Measurements from ENCODE around the gene B4GALT1.

B4GALT1 gene

DNA sequence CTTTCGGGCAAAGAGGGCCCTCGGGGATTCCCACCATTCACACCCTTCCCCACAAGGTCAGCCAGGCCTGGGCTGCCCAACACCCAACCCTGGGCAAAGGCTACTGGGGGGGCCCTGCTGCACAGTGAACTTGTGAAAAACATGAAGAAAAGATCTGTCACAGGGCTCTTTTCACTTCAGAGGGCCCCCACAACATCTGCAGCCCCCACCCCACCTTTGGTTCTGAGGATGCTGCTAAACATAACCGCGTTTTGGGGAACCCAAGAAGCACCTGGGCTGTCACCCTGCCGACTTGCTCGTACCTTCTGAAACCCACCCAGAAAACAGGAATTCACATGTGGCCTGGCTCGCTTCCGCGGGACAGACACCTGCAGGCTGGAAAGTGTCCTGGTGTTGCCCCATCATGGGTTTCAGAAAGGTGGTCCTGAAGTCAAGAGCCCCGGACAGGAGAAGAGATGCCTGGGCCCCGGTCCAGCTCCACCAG lies 29.3 kb downstream of the B4GALT1 start:
- no peak for DNase-seq

DNA sequence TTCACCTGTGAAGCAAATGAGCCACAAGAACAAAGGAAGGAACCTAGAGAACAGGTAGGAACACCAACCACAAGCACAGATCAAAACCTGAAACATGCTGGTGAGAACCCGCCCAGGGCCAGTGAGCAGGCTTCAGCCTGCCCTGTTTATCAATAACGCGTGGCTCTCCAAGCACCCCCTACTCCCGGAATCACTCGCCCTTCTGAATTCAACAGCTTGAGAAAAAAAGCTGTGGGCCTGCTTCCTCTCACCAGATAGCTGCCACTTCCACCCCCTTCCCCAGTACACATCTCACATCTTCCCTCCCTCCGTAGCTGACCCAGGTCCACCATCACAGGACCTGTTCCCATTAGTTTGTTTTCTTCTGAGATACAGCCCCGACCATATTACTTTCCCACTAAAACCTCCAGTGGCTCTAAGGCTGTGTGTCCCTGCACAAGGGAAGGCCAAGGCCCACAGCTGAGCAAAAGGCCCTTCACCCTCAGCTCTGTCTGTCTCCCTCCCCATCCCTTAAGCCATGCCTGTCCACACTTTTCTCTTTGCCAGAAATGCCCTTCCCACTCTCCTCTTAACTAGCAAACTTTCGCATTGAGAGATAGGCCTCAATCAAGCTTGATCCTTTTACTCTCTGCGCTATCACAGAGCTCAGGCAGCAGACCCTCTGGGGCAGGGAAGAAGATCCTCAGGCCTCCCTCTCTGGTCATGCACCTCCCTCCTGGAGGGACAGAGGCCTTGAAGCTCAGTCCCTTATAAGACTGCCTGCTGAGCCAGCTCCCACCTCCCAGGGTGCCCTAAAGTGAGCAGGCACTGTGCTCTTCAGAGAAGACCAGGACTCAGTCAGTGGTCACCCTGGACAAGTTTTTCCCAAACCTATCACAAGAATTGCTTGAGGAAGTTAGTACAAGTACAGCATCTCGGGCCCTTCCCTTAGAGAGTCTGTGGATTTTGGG lies 30.1 kb downstream of the B4GALT1 start:
- no peak for DNase-seq

DNA sequence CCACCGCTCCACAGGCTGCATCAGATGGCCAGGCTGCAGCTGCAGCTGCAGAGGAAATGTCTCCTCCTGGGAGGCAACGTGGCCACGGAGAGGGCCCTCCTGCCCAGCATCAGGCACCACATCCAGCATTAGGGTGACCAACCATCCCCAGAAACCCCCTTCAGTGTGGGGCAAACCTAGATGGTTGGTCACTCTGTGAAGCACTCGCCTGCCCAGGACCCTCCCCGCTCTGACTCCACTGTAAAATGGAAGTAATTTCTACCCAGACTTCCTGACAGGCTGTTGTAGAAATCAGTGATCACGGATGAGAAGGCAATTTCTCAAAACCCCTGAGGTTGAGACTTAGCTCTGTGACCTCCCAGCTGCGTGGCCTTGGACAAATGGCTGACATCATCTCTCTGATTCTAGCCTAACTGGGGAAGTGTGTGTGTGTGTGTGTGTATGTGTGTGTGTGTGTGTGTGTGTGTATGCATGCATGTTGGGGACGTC lies 31.6 kb downstream of the B4GALT1 start:
- no peak for DNase-seq

DNA sequence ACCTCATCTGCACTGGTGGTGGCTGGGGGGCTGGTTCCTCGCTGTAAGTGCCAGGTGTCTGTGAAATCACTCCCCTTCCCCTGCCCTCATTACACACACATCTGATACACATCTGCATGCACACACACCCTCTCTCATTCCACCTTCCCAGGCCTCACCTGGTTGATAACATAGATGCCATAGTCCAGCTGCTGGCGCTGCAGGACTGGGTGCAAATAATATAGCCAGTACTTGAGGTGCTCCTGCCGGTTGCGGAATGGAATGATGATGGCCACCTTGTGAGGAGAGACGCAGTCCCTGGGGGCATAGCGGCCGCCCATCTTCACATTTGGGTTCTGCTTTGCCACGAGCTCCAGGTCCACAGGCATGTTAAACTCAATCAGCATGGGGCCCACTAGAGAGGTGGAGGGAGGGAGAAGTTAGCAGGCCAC lies 32.1 kb downstream of the B4GALT1 start:
- no peak for DNase-seq

DNA sequence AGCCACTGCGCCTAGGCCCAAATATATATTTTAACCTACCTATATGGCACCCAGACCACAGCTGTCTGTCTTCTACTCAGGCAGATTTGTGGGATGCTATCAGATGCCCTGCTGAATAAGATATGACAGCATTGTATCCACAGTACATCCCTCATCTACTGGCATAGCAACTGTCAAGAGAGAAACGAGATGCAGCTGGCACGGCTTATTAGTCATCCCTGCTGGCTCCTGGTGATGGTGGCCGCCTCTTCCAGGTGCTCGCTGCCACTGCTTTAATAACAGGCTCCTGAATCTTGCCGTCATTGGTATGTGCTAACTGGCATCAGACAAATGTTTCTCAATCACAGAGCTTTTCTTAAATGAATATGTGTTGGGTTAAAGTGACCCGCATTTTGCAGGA lies 34.0 kb downstream of the B4GALT1 start:
- DNase-seq: no peak

DNA sequence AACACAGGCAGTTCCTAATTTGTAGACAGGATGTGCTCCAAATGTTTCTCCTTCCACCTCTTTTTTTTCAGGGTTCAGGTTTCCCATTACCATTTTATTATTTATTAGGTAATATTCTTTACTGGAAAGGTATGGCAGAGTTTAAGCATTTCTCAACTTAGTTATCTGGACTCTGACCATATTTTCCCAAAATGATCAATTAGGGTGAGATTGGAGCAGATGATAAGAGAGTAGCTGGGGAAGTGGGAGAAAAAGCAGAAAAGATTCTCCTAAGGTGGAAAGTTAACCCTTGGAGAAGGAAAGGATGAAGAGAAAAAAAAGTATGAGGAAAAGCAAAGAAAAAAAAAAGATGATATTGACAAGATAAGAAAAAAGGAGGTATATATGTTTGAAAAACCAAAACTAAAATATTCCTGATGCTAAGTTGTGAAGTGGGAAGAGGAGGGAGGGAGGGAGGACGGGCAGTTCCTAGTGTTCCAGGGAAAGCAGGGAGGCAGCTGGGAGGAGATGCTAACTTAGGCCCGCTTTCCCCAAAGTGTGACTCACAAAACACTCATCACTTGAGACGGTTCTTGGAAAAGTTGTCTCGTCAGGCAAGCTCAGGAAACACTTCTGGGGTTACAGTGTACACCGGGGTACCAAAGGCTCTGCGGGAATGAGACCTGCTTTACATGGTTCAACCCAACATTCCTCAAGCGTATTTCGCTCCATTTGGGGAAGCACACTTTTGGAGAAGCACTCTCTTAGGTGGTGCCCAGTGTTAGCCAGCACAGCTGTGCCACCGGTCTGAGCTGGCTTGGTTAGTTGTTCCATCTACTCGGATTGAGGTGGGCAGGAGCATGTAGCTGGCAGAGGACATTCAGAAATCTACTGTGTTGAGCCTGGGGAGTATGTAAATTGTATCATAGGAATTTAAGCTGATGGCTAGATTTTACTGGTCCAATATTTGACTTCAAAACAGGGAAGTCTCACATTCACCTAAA lies 35.1 kb downstream of the B4GALT1 start:
- no peak for DNase-seq

DNA sequence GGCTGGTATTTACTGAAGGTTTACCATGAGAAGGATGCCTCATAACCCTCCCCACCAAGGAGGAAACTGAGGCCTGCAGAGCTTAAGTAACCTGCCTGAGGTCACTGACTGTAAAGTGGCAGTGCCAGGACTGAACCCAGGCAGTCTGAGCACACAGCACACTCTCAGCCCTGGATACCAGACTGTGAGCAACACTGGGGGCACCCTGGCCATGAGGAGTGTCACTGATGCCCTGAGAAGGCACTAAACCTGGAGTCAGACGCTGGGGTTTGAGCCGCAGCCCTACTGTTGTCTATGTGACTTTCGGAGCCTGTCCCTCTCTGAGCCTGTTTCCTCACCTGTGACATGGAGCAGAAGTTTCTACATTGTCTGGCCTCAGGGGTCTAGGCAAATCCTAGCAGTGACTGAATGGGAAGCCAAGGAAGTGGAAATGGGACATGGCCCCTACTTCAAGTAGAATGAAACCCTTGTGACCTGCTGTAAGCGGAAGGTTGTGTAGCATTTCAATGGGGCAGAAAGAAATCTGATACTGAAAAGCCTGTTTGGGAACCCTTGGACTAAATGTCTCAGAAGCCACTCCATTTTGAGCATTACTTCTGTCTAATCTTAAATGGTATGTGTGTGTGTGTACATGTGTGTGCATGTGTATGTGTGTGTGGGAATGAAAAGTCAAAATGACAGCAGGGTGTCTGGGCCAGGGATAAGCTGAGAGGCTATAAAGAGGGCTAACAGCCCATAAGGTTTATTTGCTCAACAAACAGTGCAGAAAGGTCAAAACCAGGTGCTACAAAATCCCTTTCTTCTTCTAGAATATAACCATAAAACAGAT lies 36.0 kb downstream of the B4GALT1 start:
- no peak for DNase-seq

DNA sequence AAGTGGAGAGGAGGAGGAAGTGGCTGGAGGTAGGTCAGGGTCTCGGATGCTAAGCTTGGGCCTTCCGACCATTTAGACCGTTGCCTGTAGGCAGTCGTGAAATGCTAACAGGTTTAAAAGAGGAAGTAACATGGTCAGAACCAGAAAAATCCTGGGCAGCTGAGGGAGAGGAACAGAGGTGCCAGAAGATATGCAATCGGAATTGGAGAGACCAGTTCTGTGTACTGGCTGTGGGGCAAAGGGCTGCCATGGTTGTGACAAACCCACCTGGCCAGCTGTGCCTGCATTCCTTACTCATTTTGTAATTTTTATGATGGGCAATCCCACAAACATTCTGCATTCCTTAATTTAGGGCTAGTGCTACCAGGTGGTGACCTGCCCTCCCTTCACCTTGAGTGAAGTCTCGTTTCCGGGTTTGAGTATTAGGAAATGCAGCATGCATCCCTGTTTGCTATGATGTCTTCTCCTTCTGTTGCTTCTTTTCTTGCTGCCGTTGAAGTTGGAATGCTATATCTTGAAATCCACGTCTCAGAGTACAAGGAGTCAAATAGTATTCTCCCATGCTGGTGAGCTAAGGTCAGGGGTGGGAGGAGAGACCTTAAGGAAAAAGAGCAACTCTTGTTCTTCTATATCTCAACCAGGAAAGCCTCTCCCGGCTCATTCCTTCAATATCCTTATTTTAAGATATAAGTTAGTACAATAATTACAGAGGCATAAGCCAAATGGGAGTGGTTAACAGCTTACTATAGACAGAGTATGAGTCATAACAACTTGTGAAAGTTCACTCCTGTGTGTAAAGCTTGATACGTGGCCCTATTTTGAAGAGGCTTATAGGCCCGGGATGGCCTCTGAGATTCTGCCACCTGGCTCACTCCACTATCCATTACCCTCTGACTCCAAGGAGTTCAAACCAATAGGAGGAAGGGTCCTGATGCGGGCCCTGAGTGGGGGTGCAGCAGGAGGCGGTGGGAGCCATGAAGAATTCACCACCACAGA lies 37.0 kb downstream of the B4GALT1 start:
- no peak for DNase-seq

DNA sequence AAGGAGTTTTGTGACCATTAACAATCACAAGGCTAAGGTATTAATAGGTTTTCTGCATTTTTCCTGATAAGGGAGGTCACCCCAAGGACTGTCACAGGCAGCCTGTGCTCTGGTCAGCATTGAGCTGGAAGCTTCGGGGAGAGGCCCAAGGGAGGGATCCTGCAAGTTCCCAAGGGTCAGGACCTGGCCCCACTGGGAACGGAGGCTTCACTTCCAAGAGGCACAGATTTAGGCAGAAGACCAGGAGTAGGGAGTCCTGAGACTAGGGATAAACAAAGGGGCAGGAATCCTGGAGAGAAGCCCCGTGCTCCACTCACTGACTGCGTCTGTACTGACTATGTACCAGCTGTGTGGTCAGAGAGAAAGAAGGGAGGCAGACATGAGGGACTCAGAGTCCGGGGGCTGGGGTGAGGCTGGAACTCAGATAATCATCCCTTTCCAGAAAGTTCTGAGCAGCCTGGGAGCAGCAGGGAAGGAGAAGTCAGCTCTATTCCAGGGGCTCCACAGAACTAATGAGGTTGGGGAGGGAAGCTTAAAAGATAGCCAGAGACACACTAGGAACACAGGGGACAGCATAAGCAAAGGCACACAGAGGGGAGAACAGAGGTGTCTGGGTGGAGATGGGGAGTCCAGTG lies 37.8 kb downstream of the B4GALT1 start:
- no peak for DNase-seq

DNA sequence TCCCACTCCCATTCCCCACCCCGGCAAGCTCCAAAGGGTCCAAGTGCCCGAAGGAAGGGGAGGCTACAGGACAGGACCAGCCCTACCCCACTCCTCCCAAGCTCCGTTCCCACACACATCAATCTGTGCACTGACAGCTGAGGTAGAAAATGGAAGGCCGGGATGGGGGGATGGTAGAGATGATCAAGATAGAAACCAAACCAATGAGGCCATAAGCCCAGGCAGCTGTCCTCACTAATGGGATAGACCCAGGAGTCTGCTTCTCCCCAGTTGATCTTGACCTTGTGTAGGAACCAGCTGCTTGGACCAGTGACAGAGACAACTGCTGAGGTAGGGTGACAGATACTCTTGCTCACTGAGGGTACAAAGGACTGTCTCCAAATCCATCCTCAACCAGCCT lies 38.6 kb downstream of the B4GALT1 start:
- no peak for DNase-seq

DNA sequence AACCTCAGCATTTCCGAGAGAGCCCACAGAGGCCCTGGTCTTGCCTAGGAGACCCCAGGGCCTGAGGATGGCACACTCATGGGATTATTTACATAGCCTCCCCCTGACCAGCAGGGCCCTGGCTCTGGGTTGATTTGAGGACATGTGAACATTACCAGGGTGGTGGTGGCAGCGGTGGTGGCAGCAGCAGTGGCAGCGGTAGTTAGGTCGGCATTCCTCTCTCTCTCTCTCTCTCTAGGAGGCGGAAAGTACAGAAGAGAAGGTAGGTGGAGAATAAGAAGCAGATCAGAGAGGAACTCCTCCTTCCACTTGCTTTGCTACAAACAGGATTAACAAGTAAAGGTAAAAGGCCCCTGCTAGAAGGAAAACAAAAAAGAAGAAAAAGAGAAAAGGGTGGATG lies 39.3 kb downstream of the B4GALT1 start:
- DNase-seq: no peak

DNA sequence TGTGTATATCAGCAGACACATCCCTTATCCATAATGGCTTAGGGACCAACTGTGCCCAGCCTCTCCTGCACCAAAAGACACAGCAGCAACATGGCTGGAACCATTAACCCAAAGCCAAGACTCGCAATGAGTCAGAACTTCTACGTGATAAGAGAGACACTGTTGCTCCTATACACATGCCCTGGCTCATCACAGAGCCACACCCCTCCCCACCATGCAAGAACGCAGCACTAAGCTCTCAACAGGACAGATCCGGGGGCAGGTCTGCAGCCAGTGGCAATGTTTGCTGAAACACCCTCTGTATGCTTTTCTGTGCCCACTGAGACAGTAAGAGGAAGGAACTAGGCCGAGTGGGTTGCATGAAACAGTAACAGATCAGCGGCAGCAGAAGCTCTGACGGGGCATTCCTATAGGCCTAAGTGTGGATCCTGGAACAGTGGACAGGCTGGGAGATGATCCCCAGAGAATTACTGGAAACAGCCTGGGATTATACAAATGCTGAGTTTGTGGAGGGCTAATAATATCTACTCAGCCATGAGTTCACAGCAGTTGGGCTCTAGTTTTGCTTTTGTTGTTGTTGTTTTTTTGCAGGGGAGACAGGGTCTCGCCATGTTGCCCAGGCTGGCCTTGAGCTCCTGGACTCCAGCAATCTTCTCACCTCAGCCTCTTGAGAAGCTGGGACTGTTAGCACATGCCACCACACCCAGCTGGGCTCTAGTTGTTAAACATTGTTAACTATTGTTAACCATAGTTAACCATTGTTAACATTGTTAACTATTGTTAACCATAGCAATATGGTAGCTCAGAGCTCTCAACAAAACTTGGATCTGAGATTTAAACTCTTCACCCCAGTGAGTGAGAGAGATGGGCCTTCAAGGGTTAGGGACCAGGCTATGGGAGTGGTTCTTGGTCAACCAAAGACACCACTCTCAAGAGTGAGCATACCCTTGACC lies 41.0 kb downstream of the B4GALT1 start:
- DNase-seq: peak; percentile 75

DNA sequence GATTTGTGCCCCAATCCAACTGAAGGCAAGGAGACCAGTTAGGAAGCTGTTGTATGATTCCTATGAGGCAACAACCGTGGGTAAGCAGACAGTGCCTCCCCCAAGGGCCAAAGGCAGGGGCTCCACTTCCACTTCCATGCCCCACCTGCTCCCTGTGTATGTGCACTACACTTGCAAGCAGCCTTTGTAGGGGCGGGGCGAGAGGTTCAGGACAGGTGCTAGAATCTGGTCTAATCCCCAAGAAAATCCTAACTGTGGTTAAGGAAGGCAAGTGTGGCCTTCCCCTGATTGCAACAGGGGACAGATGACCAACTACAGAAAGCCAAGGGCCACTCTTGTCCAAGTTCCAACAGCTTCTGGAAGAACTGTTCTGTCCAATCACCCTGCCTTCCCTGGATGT lies 41.7 kb downstream of the B4GALT1 start:
- no peak for DNase-seq

DNA sequence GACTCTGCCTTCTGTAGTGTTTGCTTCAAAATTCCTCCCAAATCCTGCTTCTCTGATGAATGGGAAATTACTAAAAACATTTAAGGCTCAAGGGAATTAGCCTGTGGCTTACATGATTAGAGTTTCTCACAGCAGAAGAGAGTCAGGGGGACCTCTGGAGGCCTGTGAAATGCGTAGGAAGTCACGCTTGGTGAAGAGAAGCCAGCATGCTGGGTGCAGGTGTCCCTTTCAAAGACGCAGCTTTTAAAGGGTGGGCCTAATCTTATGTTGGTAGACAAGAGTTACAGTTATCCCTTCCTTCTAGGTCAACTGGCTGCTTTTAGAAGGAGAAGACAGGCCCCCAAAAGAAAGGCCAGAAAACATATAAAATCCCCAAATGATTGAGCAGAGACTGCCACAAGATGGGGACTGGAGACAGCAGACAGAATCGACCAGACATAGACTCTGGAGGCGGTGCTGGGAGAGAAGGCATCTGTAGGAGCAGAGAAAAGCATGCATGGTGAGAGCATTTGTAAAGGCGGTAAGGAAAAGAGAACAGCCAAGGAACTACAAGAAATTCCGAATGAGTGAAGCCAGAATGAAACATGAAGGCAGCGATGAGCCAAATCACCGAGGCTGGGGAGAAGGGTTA lies 42.3 kb downstream of the B4GALT1 start:
- no peak for DNase-seq

DNA sequence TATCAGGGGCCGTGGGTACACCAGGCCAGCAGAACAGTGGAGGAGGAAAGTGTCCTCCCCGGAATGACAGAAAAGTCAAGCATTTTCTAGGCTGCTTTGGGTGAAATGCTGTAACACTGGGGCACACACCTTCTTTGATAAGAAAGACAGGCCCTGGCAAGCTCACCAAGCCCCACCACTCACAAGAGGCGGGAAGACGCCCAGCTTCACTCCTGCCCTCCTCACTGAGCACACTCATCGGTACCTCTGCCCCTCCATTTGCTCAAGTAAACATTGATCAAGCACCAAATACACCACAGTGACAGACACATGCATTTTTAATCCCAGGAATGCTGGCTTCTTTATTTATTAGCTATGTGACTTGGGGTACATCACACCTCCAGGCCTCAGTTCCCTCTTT lies 43.1 kb downstream of the B4GALT1 start:
- DNase-seq: no peak

DNA sequence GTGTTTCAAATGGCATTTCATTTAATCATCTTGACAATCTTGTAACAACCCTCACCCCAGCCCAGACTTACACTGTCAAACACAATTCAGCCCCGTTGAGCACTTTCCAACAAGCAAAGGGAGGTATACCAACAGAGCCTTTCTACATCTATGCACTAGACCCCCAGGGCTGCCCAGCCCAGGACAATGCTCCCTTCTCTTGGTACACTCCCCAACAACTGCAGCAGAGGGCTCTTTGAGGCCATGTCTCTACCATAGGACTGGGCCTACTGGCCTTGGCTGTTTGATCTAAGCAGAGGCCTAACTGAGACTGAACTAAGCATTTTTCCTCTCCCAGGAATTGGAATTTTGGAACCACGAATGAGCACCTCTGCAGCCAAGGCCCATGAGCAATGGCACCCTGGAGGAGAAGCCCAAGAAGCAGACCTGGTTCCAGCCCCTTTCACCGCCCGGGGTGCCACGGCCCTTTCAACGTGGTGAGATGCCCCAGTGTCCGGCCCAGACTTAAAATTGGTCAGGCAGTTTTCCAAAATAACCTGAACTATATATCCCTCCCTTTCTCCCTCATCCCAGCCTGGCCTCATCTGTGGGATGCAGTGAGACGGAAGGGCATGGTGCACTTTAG lies 43.6 kb downstream of the B4GALT1 start:
- no peak for DNase-seq

DNA sequence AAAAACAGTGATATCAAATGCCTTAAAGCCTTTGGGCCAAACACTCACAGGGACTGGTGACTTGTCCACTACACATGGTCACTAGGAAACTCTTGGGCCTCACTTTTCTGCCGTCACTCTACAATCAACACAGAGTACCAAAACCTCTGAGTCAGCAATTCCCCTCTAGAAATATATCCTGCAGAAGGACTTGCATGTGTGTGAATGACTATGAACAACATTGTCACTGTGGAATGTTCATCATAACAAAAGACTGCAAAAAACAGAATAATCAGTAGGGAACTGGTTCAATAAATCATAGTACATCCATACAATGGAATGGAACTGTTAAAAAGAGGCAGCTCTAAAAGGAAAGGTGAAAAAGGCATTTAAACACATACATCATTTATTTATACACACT lies 46.5 kb downstream of the B4GALT1 start:
- no peak for DNase-seq

DNA sequence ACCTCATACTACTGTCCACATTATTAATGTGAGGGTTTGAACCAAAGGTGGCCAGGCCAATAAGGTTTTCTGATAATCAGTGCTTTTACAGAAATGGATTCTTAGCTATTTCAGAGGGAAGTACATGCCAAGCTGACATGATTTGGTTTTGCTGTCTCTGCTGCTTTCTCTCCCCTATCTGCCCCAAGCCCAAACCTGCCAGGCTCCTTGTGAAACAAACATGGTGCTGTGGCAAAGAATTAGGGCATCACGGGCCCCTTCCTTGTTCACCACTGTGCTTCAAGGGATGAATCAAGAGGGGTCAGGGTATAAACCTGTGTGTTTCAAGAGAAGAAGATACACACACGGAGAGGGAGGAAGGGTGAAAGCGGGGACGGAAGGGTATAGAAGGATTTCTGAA lies 49.3 kb downstream of the B4GALT1 start:
- no peak for DNase-seq
